HG03060 (cell line): ENCODE results near the gene GRIN2A.

ENCODE experiments used
- ATAC-seq: cut with Tn5 transposase; IDR thresholded peaks from one replicate; pipeline ENCODE4 v1.9.1; 2021; ENCODE audit warnings: low read depth, moderate number of reproducible peaks; ENCODE audit not compliant: unreplicated experiment

GRIN2A gene

DNA sequence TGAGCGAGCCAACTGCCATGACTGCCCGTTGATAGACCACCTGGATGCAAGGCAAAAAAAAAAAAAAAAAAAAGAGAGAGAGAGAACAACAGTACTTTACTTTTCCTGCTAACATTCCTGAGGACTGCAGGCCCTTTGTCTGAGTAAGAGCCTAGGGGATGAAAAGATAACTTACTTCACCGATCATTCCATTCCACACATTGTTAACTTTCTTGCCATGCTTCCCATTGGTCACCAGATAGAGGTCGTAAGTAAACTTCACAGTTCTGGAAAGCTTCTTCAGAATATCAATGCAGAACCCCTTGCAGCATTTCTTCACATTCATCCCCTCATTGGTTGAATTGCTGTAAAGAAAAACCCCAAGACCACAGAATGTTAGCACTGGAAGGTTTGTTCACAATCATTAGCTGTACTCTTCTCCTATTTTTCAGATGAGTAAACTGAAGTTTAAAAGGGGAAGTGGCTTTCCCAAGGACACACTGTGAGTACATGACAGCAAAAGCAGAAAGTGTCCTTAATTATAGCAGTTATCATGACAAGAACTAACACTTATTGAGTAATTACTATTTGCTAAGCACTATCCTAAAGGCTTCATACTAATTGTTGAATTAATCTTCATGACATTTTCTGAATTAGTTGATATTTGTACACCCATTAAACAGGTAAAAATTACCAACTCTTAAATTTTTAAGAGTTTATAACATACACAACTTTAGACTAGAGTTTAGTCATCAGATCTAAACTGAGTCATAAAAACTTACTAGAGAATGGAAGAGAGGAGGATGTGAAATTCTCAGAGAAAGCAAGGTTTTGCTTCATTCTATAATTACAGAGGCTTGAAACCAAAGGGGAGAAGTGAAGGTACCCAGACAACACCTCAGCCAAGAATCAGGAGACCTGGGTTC is 341.2 kb downstream of the GRIN2A start:
- ATAC-seq: no peak

DNA sequence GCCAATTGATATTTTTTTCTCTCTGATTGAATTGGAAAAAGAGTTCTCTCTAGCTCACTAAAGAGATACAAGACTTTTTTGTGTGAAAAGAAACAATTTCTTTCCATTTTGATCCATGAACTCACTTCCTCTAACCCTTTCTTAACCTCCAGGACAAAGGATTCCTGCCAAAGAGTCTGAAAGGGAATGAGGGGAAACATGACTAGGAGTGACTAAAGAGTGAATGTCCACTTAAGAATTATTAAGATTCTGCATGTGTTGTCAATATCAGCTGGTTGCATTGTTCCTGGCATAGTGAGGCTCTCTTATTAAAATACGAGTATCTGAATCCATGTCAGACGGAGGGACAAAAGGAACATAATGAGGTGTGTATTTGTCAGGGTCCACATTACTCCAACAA is 344.7 kb downstream of the GRIN2A start:
- no peak for ATAC-seq

GRCh38 chr16:9836118-9836736 is 346.0 kb downstream of the GRIN2A start:
- ATAC-seq: no peak

DNA sequence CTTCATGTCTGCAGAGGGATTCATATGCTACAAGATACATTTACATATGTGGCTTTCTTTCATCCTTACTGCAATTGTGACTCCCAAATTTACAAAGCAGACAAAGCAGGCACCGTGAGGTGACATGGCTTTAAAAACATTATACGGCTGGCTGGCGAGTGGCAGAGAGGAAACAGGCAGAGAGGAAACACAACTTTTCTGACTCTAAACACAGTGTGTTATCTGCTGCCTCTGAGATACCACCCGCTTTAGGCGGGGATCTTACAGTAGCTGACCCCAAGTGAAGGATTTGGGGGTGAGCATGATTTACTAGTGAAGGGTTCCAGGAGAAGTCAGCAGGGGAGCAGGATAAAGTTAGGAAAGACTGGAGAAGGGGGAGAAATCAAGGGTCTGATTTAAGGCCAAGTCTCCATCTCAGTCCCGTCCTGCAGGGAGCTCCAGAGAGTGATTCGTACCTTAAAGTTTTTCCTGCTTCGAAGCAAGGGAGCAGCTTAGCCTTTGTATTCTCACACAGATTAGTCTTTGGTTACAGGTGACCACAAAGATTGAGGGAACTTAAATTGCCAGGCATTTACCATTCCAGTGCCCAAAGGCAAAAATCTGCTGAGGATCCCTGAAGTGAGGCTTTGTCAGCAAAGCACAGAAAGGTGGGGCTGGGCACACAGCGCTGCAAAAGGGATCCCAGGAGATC is 355.0 kb downstream of the GRIN2A start:
- no peak for ATAC-seq

- no peak for ATAC-seq
These were observed 355.6 kb downstream of the GRIN2A start for GRCh38 chr16:9826656-9827055.

- no peak for ATAC-seq
These were observed 357.8 kb downstream of the GRIN2A start for GRCh38 chr16:9824200-9825068.

GRCh38 chr16:9823510-9823909 is 358.7 kb downstream of the GRIN2A start:
- no peak for ATAC-seq

GRCh38 chr16:9821970-9822369 is 360.3 kb downstream of the GRIN2A start:
- no peak for ATAC-seq

GRCh38 chr16:9821331-9821730 is 360.9 kb downstream of the GRIN2A start:
- ATAC-seq: no peak

DNA sequence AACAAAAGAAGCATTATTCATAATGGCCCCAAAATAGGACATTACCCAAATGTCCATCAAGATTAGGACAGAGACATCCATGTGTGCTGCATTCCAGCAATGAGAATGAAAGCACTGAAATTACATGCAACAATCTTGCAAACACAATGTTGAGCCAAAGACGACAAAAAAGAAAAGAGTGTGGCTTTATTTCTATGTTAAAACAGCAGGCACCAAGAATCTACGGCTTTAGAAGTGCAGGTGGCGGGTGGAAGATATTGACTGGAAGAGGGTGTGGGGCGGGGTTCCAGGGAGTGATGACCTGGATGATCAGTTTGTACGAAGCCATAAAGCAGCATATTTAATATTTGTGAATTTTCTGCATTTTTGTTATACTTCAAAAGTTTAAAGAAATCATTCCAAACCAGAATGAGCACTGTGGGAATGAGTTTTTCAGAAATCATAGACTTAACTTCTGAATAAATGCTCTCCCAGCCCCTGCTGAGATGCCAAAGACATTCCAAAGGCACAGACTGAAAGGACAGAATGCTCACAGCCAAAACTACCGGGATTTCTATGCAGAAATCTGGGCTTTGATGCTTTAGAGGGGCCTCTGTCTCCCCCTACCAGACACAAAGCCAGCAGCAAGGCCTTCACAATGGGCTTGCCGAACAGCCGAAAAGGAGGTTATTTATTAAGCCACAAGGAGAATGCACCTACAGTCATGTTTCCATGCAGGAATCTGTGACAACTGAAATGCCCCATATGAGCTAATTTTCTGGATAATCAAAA is 361.6 kb downstream of the GRIN2A start:
- ATAC-seq: no peak

GRCh38 chr16:9818702-9819101 is 363.5 kb downstream of the GRIN2A start:
- no peak for ATAC-seq

DNA sequence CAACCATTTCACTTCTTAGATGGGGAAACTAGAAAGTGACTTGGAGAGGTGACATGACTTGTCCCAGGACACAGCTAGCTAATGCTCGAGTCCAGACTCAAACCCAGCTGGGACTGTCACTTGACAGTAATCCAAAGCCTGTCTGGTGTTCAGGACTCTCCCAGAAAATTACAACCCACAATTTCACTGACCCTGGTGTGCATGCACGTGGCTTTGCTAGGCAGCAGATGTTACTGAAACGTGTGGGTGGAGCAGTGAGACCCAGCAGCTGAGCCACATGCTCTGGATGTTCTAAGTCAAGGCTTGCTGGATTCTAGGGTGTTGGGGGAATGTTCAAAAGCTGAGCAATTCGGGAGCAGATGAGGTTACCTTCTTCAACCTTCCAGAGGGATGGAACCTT is 364.6 kb downstream of the GRIN2A start:
- ATAC-seq: no peak

DNA sequence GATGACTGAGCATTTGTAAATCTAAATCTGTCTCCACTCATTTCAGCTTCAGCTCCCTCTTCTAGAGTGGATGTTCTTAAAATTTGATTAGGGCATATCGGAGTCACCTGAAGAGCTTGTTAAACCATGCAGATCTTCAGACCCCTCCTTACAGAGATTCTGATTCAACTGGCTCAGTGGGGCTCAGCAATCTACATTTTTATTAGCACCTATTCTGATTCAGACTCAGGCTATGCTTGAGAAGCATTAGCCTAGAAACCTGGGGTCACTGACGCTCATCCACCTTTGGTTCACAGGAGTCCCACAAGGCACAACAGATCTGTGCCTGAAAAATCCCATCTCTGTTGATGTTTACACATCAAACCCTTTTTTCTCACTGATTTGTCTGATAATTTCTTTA is 365.6 kb downstream of the GRIN2A start:
- ATAC-seq: no peak

- ATAC-seq: no peak
These were observed 368.6 kb downstream of the GRIN2A start for GRCh38 chr16:9813665-9814064.

DNA sequence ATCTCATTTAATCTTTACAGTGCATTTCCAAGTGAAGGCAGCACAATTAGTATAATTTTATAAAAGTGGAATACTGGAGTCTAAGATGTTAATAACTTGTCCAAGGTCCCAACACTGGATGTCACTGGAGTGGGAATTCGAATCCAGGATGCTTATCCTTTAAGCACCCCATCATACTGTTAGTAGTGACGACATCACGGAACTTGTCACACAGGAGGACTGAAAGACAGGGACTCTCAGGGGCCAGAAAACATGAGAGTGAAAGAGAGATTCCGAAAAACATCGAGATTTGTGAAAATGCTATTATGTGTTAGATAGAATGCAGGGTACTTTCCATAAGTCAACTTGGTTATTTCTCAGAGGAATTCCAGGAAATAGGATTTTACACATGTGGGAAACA is 374.0 kb downstream of the GRIN2A start:
- ATAC-seq: no peak

DNA sequence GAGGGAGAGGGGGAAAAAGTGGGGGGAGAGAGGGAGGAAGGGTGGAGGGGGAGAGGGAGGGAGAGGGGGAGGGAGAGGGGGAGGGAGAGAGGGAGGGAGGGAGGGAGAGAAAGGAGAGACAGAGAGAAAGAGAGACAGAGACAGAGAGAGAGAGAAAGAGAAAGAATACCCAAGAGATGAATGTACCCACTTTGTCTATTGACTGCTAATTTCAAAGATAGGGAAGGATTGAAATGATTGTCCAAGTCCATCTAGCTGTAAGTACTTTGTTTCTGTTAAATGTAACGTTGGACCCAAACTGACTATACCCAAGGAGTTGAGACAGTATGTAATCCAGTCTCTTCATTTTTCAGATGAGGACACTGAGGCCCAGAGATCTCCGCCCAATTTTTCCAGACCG is 374.9 kb downstream of the GRIN2A start:
- no peak for ATAC-seq

DNA sequence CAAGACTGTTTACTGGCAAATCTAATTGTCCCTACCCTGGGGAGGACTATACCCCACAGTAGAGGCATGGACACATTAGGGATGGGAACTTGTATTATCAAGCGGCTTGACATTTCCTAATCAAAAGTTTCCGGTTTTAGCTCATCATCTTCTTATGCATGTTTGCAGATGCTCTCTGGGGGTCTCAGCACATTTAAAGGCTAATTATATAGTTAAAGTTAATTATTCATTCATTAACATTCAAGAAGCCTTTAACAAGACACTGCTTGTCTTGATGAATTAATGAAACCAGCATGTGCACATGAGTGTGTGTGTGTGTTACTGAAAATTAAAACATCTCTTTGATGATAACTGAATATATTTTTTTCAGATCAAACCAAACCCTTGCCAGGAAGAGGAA is 377.1 kb downstream of the GRIN2A start:
- ATAC-seq: no peak

- ATAC-seq: no peak
These were observed 380.1 kb downstream of the GRIN2A start for GRCh38 chr16:9802160-9802559.

- no peak for ATAC-seq
These were observed 380.6 kb downstream of the GRIN2A start for GRCh38 chr16:9801651-9802050.
